HCT116 (cell line): ENCODE data around the gene PRRT1. TPM values are rescaled to one million over a fixed set of nuclear protein-coding genes. Genes with fewer than 3 reads are reported as not detected.

Experiments
- ATAC-seq: fragments of 200-7000 bp; cut with Tn5 transposase; 2 replicates; pipeline ENCODE4 v1.9.1; 2020; ENCODE audit warnings: mild to moderate bottlenecking, moderate library complexity
- BruUV-seq: library from RNA; stranded (reverse); fragments of 400-500 nt; replicated peaks from 2 replicates; lab custom pipeline; 2021; lab: Mats Ljungman, UMichigan
- CTCF ChIA-PET: fragments of 300-600 bp; sonication (Branson Sonifier 250); formaldehyde crosslinking; loops from one replicate; lab custom pipeline; 2021; ENCODE audit warnings: antibody characterized with exemption; lab: Charles Lee
- POLR2A ChIA-PET: fragments of 300-600, 350-600 bp; sonication (Branson Sonifier 250); formaldehyde crosslinking; loops from one replicate; lab custom pipeline; 2021; ENCODE audit warnings: antibody characterized with exemption; lab: Charles Lee
- RAD21 ChIA-PET, 2 experiments: fragments of 300-600 bp; sonication (Branson Sonifier 250); formaldehyde crosslinking; loops; one replicate each; lab custom pipeline; 2023; ENCODE audit warnings: low total read pairs in 2 of 2; ENCODE audit not compliant: uncharacterized antibody in 2 of 2, unreplicated experiment in 2 of 2, low non-redundant PET in 1 of 2; lab: Charles Lee
- DNase-seq: peaks from one replicate; pipeline ENCODE4 v3.0.0-alpha.2; 2010; ENCODE audit warnings: low read depth, low spot score
- H2AFZ ChIP-seq: fragments of 200-600 bp; shearing (Covaris generic), sonication (generic); 2 replicates; pipeline ENCODE4 v1.6.1; 2017; ENCODE audit warnings: low read depth, mixed run types, mixed read lengths, antibody characterized with exemption, low read length; ENCODE audit not compliant: poor library complexity, severe bottlenecking
- H3K27ac ChIP-seq: 2 replicates; pipeline ENCODE4 v1.5.1; 2012; ENCODE audit warnings: low read depth, low read length
- H3K27me3 ChIP-seq: fragments of 200-600 bp; sonication (generic); 2 replicates; pipeline ENCODE4 v1.6.1; 2016; ENCODE audit warnings: mixed run types, low read length, mixed read lengths; ENCODE audit not compliant: insufficient read depth
- H3K36me3 ChIP-seq, 2 experiments: fragments of 200-500 bp in 1 of 2; fragments of 200-600 bp in 1 of 2; sonication (Bioruptor generic) in 1 of 2; sonication (generic) in 1 of 2; 2 replicates each; pipeline versions ENCODE4 v1.5.1 to v1.6.1; 2014 to 2016; ENCODE audit warnings: low read length in 2 of 2, inconsistent platforms in 1 of 2, mixed read lengths in 1 of 2, mixed run types in 1 of 2; ENCODE audit not compliant: insufficient read depth in 2 of 2, control insufficient read depth in 1 of 2
- H3K4me1 ChIP-seq, 2 experiments: fragments of 200-600 bp in 1 of 2; sonication (generic) in 1 of 2; 2 replicates each; pipeline versions ENCODE4 v1.5.1 to v1.6.1; 2012 to 2017; ENCODE audit warnings: low read length in 2 of 2, inconsistent platforms in 1 of 2, mild to moderate bottlenecking in 1 of 2, mixed read lengths in 1 of 2, mixed run types in 1 of 2, moderate library complexity in 1 of 2; ENCODE audit not compliant: insufficient read depth in 2 of 2, control insufficient read depth in 1 of 2
- H3K4me2 ChIP-seq: fragments of 200-600 bp; sonication (generic); 2 replicates; pipeline ENCODE4 v1.6.1; 2017; ENCODE audit warnings: mixed run types, low read length, mixed read lengths
- H3K4me3 ChIP-seq, 2 experiments: fragments of 200-600 bp in 1 of 2; sonication (generic) in 1 of 2; replicated peaks in 1 of 2; 2 replicates each; pipeline ENCODE4 v1.5.1; 2011 to 2016; ENCODE audit warnings: low read length in 2 of 2, control low read depth in 1 of 2, low read depth in 1 of 2, mild to moderate bottlenecking in 1 of 2, mixed read lengths in 1 of 2, mixed run types in 1 of 2
- H3K79me2 ChIP-seq: fragments of 200-600 bp; sonication (generic); 2 replicates; pipeline ENCODE4 v1.6.1; 2017; ENCODE audit warnings: mild to moderate bottlenecking, mixed run types, low read length, moderate library complexity, mixed read lengths; ENCODE audit not compliant: insufficient read depth
- H3K9ac ChIP-seq: fragments of 200-600 bp; sonication (generic); 2 replicates; pipeline ENCODE4 v1.6.1; 2016; ENCODE audit warnings: low read length, mixed read lengths
- H3K9me2 ChIP-seq: fragments of 200-600 bp; sonication (generic), shearing (Covaris generic); 2 replicates; pipeline ENCODE4 v1.6.1; 2017; ENCODE audit warnings: mixed run types, mild to moderate bottlenecking, moderate library complexity; ENCODE audit not compliant: insufficient read depth
- H3K9me3 ChIP-seq, 2 experiments: fragments of 200-500 bp in 1 of 2; fragments of 200-600 bp in 1 of 2; sonication (Bioruptor generic) in 1 of 2; sonication (generic) in 1 of 2; 2 replicates each; pipeline ENCODE4 v1.6.1; 2014 to 2017; ENCODE audit warnings: low read length in 2 of 2, mixed read lengths in 2 of 2, inconsistent platforms in 1 of 2, low read depth in 1 of 2, mild to moderate bottlenecking in 1 of 2, mixed run types in 1 of 2, moderate library complexity in 1 of 2; ENCODE audit not compliant: control insufficient read depth in 1 of 2, insufficient read depth in 1 of 2
- H4K20me1 ChIP-seq: fragments of 200-600 bp; sonication (generic), shearing (Covaris generic); 2 replicates; pipeline ENCODE4 v1.6.1; 2017; ENCODE audit warnings: mixed run types, mild to moderate bottlenecking, moderate library complexity; ENCODE audit not compliant: insufficient read depth
- CBX3 ChIP-seq: IDR thresholded peaks from 2 replicates; pipeline ENCODE4 v1.6.1; 2012; ENCODE audit warnings: low read depth
- CTCF ChIP-seq, 3 experiments: fragments of 200-600 bp in 1 of 3; sonication (generic) in 1 of 3; IDR thresholded peaks in 2 of 3; conservative IDR thresholded peaks in 1 of 3; 2 replicates each; pipeline ENCODE4 v1.5.1; 2012 to 2017; ENCODE audit warnings: low read depth in 2 of 3, low read length in 2 of 3, antibody characterized with exemption in 1 of 3, borderline replicate concordance in 1 of 3, control low read depth in 1 of 3, mild to moderate bottlenecking in 1 of 3, mixed read lengths in 1 of 3, mixed run types in 1 of 3, moderate library complexity in 1 of 3; ENCODE audit not compliant: insufficient read depth in 1 of 3
- EGR1 ChIP-seq: IDR thresholded peaks from 2 replicates; pipeline ENCODE4 v1.6.1; 2012; ENCODE audit warnings: low read depth
- ELF1 ChIP-seq: IDR thresholded peaks from 2 replicates; pipeline ENCODE4 v1.6.1; 2012; ENCODE audit warnings: low read depth, borderline replicate concordance
- JUND ChIP-seq: IDR thresholded peaks from 2 replicates; pipeline ENCODE4 v1.6.1; 2012
- POLR2AphosphoS5 ChIP-seq: IDR thresholded peaks from 2 replicates; pipeline ENCODE4 v1.6.1; 2011; ENCODE audit warnings: mild to moderate bottlenecking, low read depth, low read length, moderate library complexity
- RAD21 ChIP-seq: IDR thresholded peaks from 2 replicates; pipeline ENCODE4 v1.6.1; 2012; ENCODE audit warnings: low read depth, mild to moderate bottlenecking
- SIN3A ChIP-seq: IDR thresholded peaks from 2 replicates; pipeline ENCODE4 v1.6.1; 2012; ENCODE audit warnings: low read depth
- SP1 ChIP-seq: IDR thresholded peaks from 2 replicates; pipeline ENCODE4 v1.6.1; 2012; ENCODE audit warnings: low read depth
- SRF ChIP-seq: IDR thresholded peaks from 2 replicates; pipeline ENCODE4 v1.6.1; 2012; ENCODE audit warnings: low read depth
- YY1 ChIP-seq: IDR thresholded peaks from 2 replicates; pipeline ENCODE4 v1.6.1; 2011; ENCODE audit warnings: low read length, low read depth, moderate library complexity, mild to moderate bottlenecking; ENCODE audit not compliant: insufficient replicate concordance; ENCODE audit errors: extremely low read depth
- ZFX ChIP-seq: fragments of 450-650 bp; IDR thresholded peaks from 2 replicates; pipeline ENCODE4 v1.6.1; 2017
- ZNF274 ChIP-seq: fragments of 200-500 bp; sonication (Bioruptor generic); IDR thresholded peaks from 2 replicates; pipeline ENCODE4 v1.6.1; 2014; ENCODE audit warnings: mild to moderate bottlenecking, low read depth, low read length, inconsistent platforms
- intact Hi-C: fragments of 100-400 bp; cut with micrococcal nuclease; formaldehyde crosslinking; loops from 2 replicates; pipeline ENCODE4 v1.10.0; 2022
- total RNA-seq: library from RNA; stranded (reverse); gene quantifications from one replicate; pipeline ENCODE4 v1.2.1, GENCODE V29; 2021; ENCODE audit not compliant: unreplicated experiment
- TF ChIP-seq, protein P1 (sequence below): IDR thresholded peaks from 2 replicates; pipeline ENCODE4 v1.6.1; 2012
- TF ChIP-seq, protein P2 (sequence below): IDR thresholded peaks from 2 replicates; pipeline ENCODE4 v1.6.1; 2012

The PRRT1 gene
- total RNA-seq, 1 experiment from 2014 or later = 6.1 TPM

DNA sequence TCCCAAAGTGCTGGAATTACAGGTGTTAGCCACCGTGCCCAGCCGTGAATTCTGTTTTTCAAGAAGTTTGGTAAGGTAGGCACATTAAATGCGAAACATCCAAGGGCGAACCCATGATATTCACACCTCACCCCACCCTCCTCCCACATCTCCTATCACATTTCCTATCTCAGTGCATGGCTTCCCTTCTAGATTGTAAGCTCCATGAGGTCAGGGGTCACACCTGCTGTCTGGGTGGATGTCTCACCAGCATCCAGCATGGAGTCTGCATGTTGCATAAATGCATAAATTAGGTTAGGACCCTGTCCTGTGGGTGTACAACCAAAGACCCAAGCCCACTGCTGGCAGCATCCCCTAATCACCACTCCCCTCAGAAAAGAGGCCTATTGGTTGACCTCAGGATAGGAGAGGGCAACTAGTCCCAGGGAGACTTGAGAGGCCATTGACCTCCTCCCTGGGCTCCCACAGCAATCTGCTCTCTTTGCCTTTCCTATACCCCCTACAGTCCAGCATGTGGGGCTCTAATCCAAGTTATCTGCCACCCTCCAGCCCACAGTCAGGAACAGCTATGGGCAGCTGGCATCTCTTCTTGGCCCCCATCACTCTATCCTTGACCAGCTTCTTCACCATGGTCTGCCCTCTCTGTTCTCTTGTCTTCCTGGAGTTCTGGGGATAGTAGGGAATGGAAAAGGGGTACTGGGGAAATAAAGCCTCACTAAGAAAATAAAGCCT, 4.2 kb downstream of the PRRT1 start:
- Histone ChIP-seq H2AFZ (no peak overlapping the region), H3K79me2 (no peaks in the 10 kb centered on the region), H3K9me2 (no peaks in the 10 kb centered on the region)
- intact Hi-C loops = no loop called here
- TF ChIP-seq YY1 (no peak), JUND (no peak), EGR1 (no peak), CTCF (IDR thresholded peaks at IDR 0.05 in 2 of 3, conservative IDR thresholded peaks at IDR 0.05 in 1 of 3; ENCODE audit: borderline replicate concordance in 1 of 3, insufficient read depth in 1 of 3, low read depth in 2 of 3, low read length in 2 of 3) (no peak), POLR2AphosphoS5 (no peak), SRF (no peak)
- TF ChIP-seq, all 23 proteins: peak for 0
- no peak for DNase-seq
- no peak for ATAC-seq
- Histone ChIP-seq H3K27ac (no peak overlapping the region), H3K4me2 (no peak overlapping the region), H3K36me3 (no peaks in the 10 kb centered on the region), H4K20me1 (no peaks in the 10 kb centered on the region), H3K4me3 (no peak overlapping the region), H3K9me3 (no peaks in the 10 kb centered on the region), H3K9ac (no peak overlapping the region), H3K4me1 (peaks cover 4 to 6% of the 10 kb centered on the region in 2 experiments; a peak in 3 of 4 replicates), H3K27me3 (no peaks in the 10 kb centered on the region)
- ChIA-PET POLR2A (no interaction called here), CTCF (no interaction called here), RAD21 (no interaction called here)
- BruUV-seq = no TSS peak

DNA sequence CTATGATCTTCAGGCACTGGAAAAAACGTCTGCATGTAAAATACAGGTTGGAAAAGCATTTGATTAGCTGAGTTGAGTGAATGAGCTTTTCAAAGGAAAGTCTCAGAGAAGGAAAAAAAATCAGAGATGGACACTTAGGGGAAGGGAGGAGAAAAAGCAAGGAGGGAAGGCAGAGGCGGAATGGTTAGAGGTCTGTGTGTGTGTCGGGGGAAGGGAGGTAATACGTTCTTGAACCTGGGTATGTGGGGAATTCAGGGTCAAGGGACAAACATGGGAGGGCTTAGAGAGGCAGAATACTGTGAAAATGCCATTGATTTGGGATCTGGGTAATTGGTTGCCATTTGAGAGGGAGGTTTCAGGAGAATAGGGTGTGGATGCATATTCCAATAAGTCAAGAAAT, 5.1 kb downstream of the PRRT1 start:
- Histone ChIP-seq H3K79me2 (no peaks in the 10 kb centered on the region), H3K4me3 (no peak overlapping the region), H3K27me3 (no peaks in the 10 kb centered on the region), H3K9ac (no peak overlapping the region), H3K9me2 (no peaks in the 10 kb centered on the region), H3K4me2 (no peak overlapping the region), H2AFZ (no peak overlapping the region), H4K20me1 (no peaks in the 10 kb centered on the region), H3K27ac (no peak overlapping the region), H3K4me1 (no peaks in the 10 kb centered on the region), H3K36me3 (no peaks in the 10 kb centered on the region), H3K9me3 (no peaks in the 10 kb centered on the region)
- ChIA-PET POLR2A (no interaction called here), RAD21 (no interaction called here), CTCF (interaction anchor here (1.4 kb wide), 1 partner anchor 19 kb away, joined by 3 read pairs; the partner anchor contains the start of gene ATF6B)
- BruUV-seq = no TSS peak
- intact Hi-C loops = no loop called here
- no peak for ATAC-seq
- no peak for DNase-seq
- TF ChIP-seq, protein P1, sequence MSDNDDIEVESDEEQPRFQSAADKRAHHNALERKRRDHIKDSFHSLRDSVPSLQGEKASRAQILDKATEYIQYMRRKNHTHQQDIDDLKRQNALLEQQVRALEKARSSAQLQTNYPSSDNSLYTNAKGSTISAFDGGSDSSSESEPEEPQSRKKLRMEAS = no peak
- no peak for TF ChIP-seq CTCF (IDR thresholded peaks at IDR 0.05 in 2 of 3, conservative IDR thresholded peaks at IDR 0.05 in 1 of 3; ENCODE audit: borderline replicate concordance in 1 of 3, insufficient read depth in 1 of 3, low read depth in 2 of 3, low read length in 2 of 3)
- TF ChIP-seq YY1 = no peak
- TF ChIP-seq ZNF274 = no peak
- TF ChIP-seq SIN3A = no peak
- TF ChIP-seq CBX3 = no peak
- no peak for TF ChIP-seq ZFX
- no peak for TF ChIP-seq JUND
- TF ChIP-seq ELF1 = no peak
- TF ChIP-seq, protein P2, sequence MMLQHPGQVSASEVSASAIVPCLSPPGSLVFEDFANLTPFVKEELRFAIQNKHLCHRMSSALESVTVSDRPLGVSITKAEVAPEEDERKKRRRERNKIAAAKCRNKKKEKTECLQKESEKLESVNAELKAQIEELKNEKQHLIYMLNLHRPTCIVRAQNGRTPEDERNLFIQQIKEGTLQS = no peak
- TF ChIP-seq SP1 = no peak
- no peak for TF ChIP-seq RAD21
